ENCODE results near the gene LOX. TPM values are rescaled to one million over a fixed set of nuclear protein-coding genes. Genes with fewer than 3 reads are reported as not detected.

The LOX gene
- 10 to 100 TPM in 1 of 6 experiments, 1 to 10 TPM in 4, under 1 TPM in 1; 0.97 to 11.8 (median 2.2) TPM for total RNA-seq
- long read RNA-seq, result 0 reads

GRCh38 chr5:122078116-122079110, at the start of gene LOX:
TSS of gene LOX (minus strand) at chr5:122078259. CDS start at chr5:122077985, 274 bp downstream.
- DNase-seq (peak; percentile 54 to 68 (median 62)), ATAC-seq (peak; percentile 74 to 78 (median 76))
- Histone ChIP-seq H3K36me3 (no peaks in the 10 kb centered on the region), H3K9me3 (no peaks in the 10 kb centered on the region), H3K4me3 (peak within 1 kb of the TSS; percentile 36 to 51 (median 39)), H3K27me3 (peaks cover 0 to 6% of the 10 kb centered on the region in 2 donors), H3K27ac (peak within 1 kb of the TSS in 1 of 3 donors; percentile 34), H3K4me1 (peaks cover 0 to 14% (median 0%) of the 10 kb centered on the region in 4 donors)
- TF ChIP-seq CTCF (IDR thresholded peaks at IDR 0.05) (no peak), POLR2A (IDR thresholded peaks at IDR 0.05) (peak; percentile 16)
- intact Hi-C loops (cut with DNase I), result no loop called here
- WGBS (ENCODE audit: insufficient coverage, low coverage, low lambda C conversion rate, missing lambda C conversion rate), result 5% methylated on average over 22 of the region's 35 CpGs

- TF ChIP-seq CTCF (IDR thresholded peaks at IDR 0.05) (no peak), POLR2A (IDR thresholded peaks at IDR 0.05) (no peak)
- H3K9me3 ChIP-seq, result no peaks in the 10 kb centered on the region
- no peaks in the 10 kb centered on the region for H3K36me3 ChIP-seq
- WGBS (ENCODE audit: insufficient coverage, low coverage, low lambda C conversion rate, missing lambda C conversion rate), result 67% methylated on average over 10 of the region's 10 CpGs
- H3K27ac ChIP-seq, result no peak overlapping the region
- no peaks in the 10 kb centered on the region for H3K4me1 ChIP-seq
- DNase-seq, result no peak
- ATAC-seq, result no peak
- no peak overlapping the region for H3K4me3 ChIP-seq
- H3K27me3 ChIP-seq, result no peaks in the 10 kb centered on the region
- intact Hi-C loops (cut with DNase I), result no loop called here
Observed at GRCh38 chr5:122126756-122127321, 48.8 kb upstream of the LOX start.

GRCh38 chr5:122126177-122126755, 48.2 kb upstream of the LOX start:
- Histone ChIP-seq H3K27me3 (no peaks in the 10 kb centered on the region), H3K27ac (no peak overlapping the region), H3K9me3 (no peaks in the 10 kb centered on the region), H3K36me3 (no peaks in the 10 kb centered on the region), H3K4me1 (no peaks in the 10 kb centered on the region), H3K4me3 (no peak overlapping the region)
- ATAC-seq, result no peak
- TF ChIP-seq CTCF (IDR thresholded peaks at IDR 0.05) (no peak), POLR2A (IDR thresholded peaks at IDR 0.05) (no peak)
- 43% methylated on average over 2 of the region's 2 CpGs for WGBS (ENCODE audit: insufficient coverage, low coverage, low lambda C conversion rate, missing lambda C conversion rate)
- no peak for DNase-seq
- intact Hi-C loops (cut with DNase I), result no loop called here

GRCh38 chr5:122124766-122125165, 46.7 kb upstream of the LOX start:
- 79% methylated on average over 2 of the region's 2 CpGs for WGBS (ENCODE audit: insufficient coverage, low coverage, low lambda C conversion rate, missing lambda C conversion rate)
- H3K4me1 ChIP-seq, result no peaks in the 10 kb centered on the region
- no peak for TF ChIP-seq POLR2A (IDR thresholded peaks at IDR 0.05)
- no peak for TF ChIP-seq CTCF (IDR thresholded peaks at IDR 0.05)
- no peak for DNase-seq
- no peak overlapping the region for H3K4me3 ChIP-seq
- intact Hi-C loops (cut with DNase I), result no loop called here
- no peaks in the 10 kb centered on the region for H3K27me3 ChIP-seq
- no peaks in the 10 kb centered on the region for H3K36me3 ChIP-seq
- no peaks in the 10 kb centered on the region for H3K9me3 ChIP-seq
- no peak for ATAC-seq
- H3K27ac ChIP-seq, result no peak overlapping the region
